Endothelial cell of hepatic sinusoid (primary cell): ENCODE data around the gene UMPS.

Experiments
- in situ Hi-C: cut with HindIII; loops from 2 replicates; pipeline ENCODE4 v1.10.0; 2017; ENCODE audit warnings: low sequenced_read_pairs

Gene UMPS

DNA sequence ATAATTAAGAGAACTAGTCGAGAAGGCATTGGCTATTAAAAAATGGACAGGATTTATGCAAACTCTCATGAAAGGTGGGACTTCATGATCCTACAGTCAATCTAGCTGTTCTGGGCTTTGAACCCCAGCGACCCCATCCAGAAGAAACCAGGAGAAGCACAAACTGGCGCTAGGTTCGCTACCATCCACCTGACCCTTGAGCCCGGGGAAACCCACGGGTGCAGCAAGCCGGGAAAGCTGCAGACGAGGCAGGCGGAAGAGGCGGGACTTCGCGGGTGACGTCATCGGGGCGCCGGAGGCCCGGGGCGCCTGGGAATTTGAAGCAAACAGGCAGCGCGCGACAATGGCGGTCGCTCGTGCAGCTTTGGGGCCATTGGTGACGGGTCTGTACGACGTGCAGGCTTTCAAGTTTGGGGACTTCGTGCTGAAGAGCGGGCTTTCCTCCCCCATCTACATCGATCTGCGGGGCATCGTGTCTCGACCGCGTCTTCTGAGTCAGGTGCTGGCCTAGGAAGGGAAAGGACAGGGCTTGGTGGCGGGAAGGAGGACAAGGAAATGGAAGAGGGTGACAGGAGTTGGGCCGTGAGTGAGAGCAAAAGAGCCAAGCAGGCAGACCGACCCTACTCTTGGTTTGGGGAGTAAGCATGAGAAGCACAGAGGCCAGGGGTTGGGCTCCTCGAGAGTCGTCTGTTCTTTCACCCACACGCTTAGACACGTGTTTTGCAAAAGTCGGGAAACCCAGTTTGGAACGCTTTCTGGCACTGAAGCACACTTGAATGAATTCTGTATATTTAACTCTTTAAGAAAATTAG is at the start of gene UMPS:
TSS of gene UMPS (plus strand) at position 324 of the 812 bp plus-strand sequence. CDS start at position 344, 20 bp downstream.
- in situ Hi-C loops, result no loop called here

DNA sequence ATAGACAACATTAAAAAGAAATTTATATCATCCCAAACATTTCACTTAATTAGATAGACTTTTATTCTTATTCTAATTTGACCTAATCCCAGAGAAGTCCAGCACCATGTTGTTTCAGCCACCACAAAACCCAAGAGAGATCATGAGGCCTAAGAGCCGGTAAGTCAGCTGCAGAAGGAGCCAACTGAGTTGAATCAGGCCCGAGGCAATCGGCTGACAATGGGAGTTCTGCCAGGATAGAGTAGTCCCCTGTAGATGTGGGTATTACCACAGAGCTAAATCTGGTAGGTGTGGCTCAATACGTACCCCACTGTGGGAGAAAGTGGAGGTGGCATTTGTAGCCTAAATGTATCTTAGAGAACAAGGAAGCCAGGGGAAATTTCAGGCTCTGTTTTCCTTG is 49.7 kb upstream of the UMPS start:
- in situ Hi-C loops, result no loop called here

DNA sequence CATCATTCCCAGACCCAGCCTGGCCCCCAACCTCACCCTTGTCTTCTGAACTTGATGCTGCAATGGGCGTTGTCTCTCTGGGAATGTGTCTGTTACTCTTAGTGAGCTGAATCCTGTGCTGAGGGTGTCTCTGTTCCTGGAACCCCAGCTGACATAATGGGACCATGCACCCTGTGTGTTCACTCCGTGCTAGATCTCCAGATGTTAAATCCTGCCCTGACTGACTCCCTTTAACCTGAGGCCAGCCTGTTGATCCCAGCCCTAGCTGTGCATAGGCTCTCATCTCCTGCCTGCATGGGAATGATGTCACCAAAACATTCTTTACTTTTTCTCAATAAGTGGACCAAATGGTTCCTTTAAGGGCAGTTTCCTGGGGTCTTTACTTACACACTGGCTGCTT is 48.0 kb upstream of the UMPS start:
- in situ Hi-C loops, result no loop called here

DNA sequence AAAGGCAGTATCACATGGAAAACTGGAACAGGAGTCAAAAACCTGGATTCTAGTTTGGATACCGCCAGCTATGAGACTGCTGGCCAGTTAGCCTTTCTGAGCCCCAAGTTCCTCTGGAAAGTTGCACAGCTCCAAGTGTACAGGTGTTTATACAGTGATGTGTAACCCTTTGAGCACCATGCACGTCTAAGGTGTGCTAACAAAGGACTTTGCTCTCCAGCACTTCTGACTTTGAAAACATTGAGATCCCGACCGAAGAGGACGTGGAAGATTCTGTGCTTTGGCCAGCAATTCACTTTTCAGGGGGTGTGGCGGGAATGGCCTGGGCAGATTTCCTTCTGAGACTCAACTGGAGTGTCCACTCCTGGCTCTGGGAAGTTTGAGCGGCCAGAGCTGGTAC is 45.8 kb upstream of the UMPS start:
- in situ Hi-C loops, result no loop called here

DNA sequence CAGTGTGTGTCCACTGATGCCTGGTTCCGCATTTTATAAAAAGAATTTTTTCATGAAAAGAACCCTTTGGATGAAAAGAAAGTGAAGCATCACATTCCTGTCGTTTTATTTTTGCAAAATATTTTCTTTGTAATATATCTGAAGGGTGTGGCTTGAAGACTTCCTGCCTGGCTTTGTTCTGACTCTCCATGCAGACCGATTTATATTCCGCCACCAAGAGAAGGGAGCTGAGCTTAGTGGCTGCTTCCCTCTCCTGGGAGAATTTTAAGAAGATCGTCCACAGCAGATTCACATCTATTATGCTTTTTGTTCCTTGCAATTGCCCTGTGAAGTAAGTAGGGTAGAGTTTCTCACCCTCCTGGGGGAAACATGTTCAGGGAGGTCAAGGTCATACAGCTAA is 45.2 kb upstream of the UMPS start:
- in situ Hi-C loops, result no loop called here

DNA sequence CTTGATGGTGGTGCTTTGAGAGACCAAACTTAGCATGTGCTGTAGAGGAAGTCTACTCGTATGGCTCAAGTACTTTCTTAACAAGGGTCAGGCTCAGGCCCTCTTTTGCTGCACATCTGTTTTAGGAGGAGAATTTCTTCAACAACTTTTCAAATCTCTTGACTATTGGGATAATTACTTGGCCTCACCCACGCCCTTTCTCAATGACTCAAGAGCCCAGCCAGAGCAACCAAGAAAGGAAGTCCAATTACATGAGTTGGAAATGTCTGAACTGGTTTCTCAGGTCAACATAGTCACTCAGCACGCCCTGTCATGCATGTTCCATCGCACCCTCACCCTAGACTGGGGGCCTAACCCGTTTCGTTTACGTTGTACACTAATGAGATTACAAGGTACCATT is 44.8 kb upstream of the UMPS start:
- in situ Hi-C loops, result no loop called here

DNA sequence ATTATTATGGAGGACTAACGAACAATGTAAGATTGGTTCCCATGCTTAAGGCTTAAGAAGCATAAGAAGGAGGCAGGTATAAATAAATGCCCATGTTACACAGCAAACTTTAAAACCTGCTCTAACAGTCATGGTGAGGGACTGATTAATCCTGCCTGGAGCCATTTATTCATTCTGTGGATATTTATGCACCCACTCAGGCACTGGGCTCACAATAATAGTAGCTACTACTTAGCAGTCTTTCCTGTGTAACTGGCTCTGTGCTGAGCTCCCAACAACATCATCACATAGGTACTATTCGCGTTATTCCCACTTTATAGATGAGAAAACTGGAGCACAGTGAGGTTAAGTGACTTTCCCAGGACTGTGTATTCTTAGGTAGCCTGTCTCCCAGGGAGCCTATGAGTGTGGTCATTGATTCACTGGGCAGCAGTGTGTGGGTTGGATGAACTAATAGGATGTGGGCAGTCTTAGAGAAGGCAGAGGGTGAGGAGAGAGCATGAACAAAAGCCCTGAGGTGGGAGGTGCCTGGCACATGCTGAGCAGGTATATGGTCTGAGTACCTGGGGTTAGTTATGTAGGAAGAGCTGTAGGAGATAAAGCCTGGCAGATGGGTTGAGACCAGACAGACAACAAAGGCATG is 44.1 kb upstream of the UMPS start:
- in situ Hi-C loops, result no loop called here

DNA sequence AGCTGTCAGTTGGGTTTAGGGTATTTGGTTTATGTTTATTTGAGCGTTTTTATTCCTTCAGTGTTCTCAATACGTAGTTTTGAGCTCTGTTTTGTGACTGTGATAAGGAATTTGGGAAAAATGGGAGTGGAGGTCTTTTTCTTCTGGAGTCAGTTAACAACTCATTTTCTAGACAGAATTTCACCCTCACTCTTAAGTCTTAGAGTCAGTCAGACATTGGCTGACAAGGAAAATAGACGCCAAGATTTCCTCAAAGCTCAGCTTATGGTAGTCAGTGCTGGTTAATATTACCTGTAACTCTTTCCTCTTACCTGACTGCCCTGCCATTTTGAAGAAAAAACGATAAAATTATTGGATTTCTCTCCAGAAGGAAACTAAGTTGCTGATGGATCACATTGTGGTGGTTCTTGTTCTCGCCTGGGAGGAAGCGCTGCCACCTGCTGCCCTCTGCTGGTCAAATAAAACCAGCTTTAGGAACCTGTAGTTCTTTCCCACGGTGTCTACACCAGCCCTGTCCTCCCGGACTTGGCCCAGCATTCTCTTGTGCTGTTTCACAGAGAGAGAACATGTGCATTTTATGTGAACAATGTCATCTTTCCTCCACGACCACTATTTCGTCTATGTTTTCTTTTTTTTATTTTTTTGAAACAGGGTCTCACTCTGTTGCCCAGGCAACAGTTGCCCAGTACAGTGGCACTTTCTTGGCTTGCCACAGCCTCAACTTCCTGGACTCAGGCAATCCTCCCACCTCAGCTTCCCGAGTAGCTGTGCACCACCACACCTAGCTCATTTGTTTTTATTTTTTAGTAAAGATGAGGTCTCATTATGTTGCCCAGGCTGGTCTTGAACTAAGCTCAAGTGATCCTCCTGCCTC is 41.4 kb upstream of the UMPS start:
- in situ Hi-C loops, result no loop called here

DNA sequence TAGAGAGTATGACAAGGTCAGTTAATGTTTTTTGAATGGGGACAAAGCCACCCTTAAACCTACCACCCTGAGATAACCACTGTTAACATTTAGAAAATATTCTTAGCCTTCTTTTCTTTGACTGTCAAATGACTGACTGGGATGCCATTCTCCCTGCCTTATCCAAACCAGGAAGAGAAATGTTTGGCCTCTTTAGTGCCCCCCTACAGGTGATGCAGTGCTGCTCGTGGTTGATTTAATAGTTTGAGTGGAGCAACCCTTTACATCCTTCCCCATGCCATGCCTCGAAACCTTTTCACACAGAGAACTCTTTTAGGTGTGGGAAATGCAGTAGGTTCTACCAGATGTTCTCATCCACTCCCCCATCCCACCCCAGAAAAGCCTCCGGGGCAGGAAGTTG is 38.7 kb upstream of the UMPS start:
- in situ Hi-C loops, result no loop called here

DNA sequence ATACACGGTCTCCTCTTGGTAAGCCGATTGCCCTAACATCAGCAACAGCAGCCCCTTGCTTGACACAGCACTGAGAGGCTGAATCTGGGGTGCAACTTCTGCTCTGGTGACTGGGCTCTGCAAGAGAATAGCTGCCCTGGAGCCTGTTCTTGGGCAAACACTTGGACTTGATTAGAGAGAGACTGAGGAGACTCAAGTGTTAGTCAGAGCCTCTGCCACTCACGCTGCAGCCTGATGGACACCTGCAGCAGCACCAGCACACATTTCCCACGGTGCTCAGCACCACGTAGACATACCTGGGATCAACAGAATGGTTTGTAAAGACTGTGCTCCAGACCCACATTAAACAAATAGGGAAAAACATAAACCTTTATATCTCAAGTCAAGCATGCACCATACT is 35.8 kb upstream of the UMPS start:
- in situ Hi-C loops, result no loop called here

DNA sequence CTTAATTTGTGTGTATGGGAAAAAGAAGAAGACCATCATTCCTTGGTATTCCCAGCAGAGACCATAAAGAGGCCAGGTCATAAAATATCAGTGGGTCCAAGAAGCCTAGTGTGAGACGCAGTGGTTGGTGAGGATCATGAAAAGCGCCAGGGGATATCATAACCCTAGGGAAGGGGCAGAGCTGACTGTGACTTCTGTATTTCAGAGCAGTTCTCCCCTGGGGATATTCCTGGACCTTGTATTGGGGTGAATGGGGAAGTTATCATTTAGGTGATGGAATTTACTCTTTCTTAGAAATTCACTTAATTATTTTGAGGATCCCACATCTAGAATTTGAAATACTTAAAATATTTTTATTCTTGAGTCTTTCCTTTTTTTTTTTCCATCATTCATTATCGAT is 34.9 kb upstream of the UMPS start:
- in situ Hi-C loops, result no loop called here

DNA sequence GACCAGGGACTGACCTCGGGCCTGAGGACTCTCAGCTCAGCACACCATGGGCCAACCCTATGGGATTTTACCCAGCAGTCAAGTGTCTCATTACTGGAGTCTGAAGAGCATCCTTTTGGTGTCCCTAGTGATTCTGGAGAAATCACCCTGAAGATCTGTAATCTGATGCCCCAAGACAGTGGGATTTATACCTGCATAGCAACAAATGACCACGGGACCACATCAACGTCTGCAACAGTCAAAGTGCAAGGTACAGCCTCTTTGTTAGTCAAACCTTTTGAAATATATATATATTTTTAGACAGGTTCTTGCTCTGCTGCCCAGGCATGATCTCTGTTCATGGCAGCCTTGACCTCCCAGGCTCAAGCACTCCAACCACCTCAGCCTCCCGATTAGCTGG is 34.2 kb upstream of the UMPS start:
- in situ Hi-C loops, result no loop called here

DNA sequence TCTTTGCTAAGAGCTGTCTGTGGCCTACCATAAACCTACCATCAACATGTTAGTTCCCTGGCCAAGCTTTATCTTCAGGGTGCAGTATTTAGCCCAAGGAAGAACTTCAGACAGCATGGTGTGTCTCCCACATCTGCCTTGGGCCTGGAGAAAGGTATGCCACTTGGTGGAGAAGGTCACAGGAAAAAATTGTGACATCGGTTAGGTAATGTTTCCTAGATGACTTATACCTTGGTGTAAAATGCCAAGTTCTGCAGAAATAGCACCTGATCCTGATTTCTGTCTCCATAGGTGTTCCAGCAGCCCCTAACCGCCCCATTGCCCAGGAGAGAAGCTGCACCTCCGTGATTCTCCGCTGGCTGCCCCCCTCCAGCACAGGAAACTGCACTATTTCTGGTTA is 33.0 kb upstream of the UMPS start:
- in situ Hi-C loops, result no loop called here

DNA sequence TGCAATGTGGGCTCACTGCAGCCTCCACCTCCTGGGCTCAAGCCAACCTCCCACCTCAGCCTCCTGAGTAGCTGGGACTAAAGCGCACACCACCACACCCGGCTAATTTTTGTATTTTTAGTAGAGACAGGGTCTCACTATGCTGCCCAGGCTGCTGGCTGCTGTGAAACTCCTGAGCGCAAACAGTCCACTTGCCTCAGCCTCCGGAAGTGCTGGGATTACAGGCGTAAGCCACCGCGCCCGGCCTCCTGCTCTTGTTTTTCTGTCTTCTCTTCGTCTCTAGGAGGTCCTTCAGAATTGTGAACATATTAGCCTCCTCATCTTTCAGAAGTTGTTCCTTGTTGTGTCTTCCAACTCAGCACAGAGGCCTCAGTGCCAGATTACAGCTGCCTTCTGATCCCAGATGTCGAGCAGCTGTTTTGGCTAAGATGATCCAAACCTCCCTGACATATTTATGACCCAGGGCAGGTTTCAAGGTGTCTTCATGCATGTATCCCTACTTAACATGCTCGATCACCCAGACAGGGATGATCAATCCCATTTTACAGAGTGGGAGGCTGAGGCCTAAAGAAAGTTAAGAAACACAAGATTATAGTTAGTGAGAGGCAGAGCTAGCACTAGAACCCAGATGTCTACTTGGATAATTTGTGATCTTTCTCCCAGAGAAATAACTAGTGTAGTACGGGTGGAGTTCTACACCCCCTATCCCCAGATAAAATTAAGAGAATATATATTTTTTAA is 32.1 kb upstream of the UMPS start:
- in situ Hi-C loops, result no loop called here

DNA sequence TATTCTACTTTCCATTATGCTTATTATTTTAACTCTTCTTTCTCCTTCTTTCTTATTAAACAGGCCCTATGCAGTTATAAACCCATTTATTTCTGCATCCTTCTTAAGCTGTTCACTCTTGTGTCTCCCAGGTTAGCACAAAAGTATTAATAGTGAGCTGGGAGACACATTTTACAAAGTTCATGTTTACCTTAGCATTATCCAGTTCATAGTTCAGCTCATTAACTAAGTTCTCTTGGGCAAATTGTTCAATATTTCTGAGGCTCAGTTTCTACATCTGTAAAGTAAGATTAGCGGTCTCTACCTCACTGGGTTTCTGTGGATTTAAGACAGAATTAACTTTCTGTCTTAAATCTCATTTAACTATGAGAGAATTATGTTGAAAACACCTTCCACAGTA is 31.2 kb upstream of the UMPS start:
- in situ Hi-C loops, result no loop called here

DNA sequence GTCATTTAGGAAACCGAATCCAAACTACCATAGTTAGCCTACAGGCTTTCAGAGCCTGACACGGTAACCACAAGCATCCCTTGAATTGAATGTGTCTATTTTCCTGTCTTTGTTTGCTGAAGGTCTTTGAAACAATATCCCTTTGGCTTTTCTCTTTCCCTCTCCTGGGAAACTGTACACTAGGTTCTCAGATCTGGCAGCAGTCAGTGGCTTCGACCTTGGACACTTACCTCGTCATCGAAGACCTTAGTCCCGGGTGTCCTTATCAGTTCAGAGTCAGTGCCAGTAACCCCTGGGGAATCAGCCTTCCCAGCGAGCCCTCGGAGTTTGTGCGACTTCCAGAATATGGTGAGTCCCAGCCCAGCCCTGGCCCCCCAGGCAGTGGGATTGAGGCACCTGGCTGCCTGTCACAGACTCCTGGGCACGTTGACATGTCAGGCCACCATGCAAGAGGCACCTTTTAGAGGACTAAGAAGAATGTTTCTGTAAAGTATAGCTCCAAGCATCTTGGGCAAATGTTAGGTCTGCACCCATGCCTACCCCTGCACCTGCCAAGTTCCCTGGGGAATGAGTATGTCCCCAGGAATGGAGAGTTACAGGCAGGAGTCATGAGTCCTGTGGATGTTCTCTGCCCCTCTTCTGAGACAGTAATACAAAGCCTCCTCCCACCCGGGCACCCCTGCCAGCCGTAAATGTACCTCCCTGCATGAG is 30.4 kb upstream of the UMPS start:
- in situ Hi-C loops, result no loop called here

DNA sequence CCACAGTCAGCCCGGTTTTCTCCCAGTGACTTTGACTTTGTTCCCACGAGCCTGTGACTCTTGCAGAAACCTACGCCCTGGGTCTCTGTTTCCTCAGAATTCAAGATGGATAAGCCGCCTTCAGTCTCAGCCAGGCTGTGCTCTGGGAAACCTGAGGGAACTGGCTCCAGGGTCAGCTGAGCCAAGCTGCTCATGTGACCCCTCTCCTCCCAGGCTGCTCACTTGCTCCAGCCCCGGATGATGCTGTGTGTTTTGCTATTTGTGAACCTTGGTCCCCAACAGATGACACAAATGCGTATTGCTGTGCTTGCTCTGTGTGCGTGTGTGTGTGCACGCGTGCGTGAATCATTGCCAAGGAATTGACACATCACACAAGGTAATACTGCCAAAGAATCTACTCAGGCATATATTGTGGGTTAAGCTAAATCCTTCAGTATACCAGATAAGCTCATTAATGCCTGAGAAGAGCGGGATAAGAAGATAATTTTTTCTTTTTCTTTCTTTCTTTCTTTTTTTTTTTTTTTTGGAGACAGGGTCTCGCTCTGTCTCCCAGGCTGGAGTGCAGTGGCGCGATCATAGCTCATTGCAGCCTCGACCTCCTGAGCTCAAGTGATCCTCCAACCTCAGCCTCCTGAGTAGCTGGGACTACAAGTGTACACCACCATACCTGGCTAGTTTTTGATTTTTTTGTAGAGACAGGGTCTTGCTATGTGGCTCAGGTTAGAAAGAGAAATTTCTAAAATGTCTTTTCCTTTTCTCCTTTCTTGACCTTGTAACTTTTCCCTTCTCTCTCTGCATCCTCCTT is 29.2 kb upstream of the UMPS start:
- in situ Hi-C loops, result no loop called here

DNA sequence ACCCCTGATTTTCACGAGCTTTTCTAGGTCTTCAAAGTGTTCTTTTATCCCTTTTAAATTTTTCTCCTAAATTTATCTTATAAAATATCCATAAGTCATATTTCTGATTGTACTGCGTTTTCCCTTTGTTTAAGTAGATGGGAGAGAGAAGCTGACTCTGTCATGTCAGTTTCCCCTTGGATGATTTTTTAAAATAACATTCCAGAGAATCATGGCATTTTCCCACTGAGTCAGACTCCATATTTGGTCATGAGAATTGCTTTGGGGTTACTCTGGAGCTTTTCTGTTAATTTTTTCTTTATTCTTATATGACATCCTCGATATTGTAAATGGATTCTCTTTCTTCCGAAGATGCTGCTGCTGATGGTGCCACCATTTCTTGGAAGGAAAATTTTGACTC is 28.6 kb upstream of the UMPS start:
- in situ Hi-C loops, result no loop called here

DNA sequence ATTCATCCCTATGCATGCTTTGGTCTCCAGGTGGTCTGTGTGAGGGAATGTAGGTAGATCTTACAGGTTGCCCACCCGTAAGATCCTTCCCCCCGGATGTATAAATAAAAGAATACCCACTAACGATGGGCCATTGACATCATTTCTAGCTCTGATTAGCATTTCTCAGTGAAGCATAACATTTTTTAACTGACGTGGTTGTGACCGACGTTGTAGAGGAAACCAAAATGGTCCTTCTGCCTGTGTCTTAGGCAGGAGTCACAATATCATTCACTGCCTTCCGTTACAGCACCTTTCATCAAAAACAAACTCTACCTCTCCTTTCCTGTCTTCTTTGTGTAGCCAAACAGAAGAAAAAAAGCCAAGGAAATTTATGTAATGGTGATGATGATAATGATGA is 27.3 kb upstream of the UMPS start:
- in situ Hi-C loops, result no loop called here

DNA sequence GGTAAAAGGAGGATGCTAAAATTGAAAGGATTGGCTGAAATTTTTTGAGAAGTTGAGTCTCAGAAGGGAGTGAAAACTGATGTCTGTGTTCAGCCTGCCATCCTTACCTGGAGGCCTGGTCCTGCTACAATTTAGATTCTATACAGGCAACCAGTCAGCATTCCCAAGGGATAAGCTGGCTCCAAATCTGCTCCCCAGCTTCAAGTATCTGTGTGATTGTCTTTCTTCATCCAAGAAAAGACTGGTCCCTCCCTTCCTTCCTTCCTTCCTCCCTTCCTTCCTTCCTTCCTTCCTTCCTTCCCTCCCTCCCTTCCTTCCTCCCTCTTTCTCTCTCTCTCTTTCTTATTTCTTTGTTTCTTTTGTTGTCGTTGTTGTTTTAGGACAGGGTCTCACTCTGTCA is 24.7 kb upstream of the UMPS start:
- in situ Hi-C loops, result no loop called here
